SK-N-SH treated with all-trans-retinoic acid at 6 μM for 48 hours (cell line): ENCODE measurements around the gene LLGL2.

Experiments used
- ATAC-seq: fragments of 200-7000 bp; cut with Tn5 transposase; 3 replicates; pipeline ENCODE4 v1.9.1; 2020; ENCODE audit warnings: mild to moderate bottlenecking, moderate library complexity
- ARNTL ChIP-seq: fragments of 450-650 bp; formaldehyde crosslinking; IDR thresholded peaks from 2 replicates; pipeline ENCODE4 v1.5.0; 2020; ENCODE audit warnings: low read depth, mild to moderate bottlenecking, moderate library complexity, borderline replicate concordance
- BACH2 ChIP-seq: fragments of 250-450 bp; sonication (Bioruptor Pico); IDR thresholded peaks from 2 replicates; pipeline ENCODE4 v1.9.0; 2021; ENCODE audit warnings: mild to moderate bottlenecking, borderline replicate concordance
- ESRRG ChIP-seq: fragments of 250-450 bp; sonication (Bioruptor Pico); IDR thresholded peaks from 2 replicates; pipeline ENCODE4 v1.6.1; 2021; ENCODE audit warnings: mild to moderate bottlenecking
- GLIS3 ChIP-seq: fragments of 250-450 bp; sonication (Bioruptor Pico); IDR thresholded peaks from 2 replicates; pipeline ENCODE4 v1.5.0; 2020; ENCODE audit warnings: mild to moderate bottlenecking, moderate library complexity
- ISL1 ChIP-seq: fragments of 250-450 bp; sonication (Bioruptor Pico); IDR thresholded peaks from 2 replicates; pipeline ENCODE4 v2.1.2; 2022; ENCODE audit warnings: mild to moderate bottlenecking, moderate library complexity
- OSR1 ChIP-seq: fragments of 250-450 bp; sonication (Bioruptor Pico); IDR thresholded peaks from 2 replicates; pipeline ENCODE4 v1.8.0; 2022; ENCODE audit warnings: moderate library complexity, mild to moderate bottlenecking, inconsistent platforms
- PPARA ChIP-seq: fragments of 250-450 bp; sonication (Bioruptor Pico); IDR thresholded peaks from 2 replicates; pipeline ENCODE4 v1.5.0; 2020; ENCODE audit warnings: mild to moderate bottlenecking, borderline replicate concordance
- RARB ChIP-seq: fragments of 250-450 bp; sonication (Bioruptor Pico); IDR thresholded peaks from 2 replicates; pipeline ENCODE4 v1.8.0; 2021; ENCODE audit warnings: mild to moderate bottlenecking, moderate library complexity
- SNAI2 ChIP-seq: fragments of 250-450 bp; sonication (Bioruptor Pico); IDR thresholded peaks from 2 replicates; pipeline ENCODE4 v1.5.0; 2020; ENCODE audit warnings: mild to moderate bottlenecking, moderate library complexity
- TCF4 ChIP-seq: fragments of 250-450 bp; sonication (Bioruptor Pico); IDR thresholded peaks from 2 replicates; pipeline ENCODE4 v1.8.0; 2021; ENCODE audit warnings: mild to moderate bottlenecking, moderate library complexity, borderline replicate concordance
- ZC3H10 ChIP-seq: fragments of 250-450 bp; sonication (Bioruptor Pico); IDR thresholded peaks from 2 replicates; pipeline ENCODE4 v1.5.1; 2021; ENCODE audit warnings: mild to moderate bottlenecking, moderate library complexity
- ZFP30 ChIP-seq: fragments of 450-650 bp; formaldehyde crosslinking; IDR thresholded peaks from 2 replicates; pipeline ENCODE4 v1.5.0; 2022; ENCODE audit warnings: mild to moderate bottlenecking, moderate library complexity
- ZNF565 ChIP-seq: fragments of 450-650 bp; formaldehyde crosslinking; conservative IDR thresholded peaks from 2 replicates; pipeline ENCODE4 v1.5.0; 2020; ENCODE audit warnings: low read depth, mild to moderate bottlenecking, moderate library complexity
- ZNF70 ChIP-seq: fragments of 450-650 bp; formaldehyde crosslinking; IDR thresholded peaks from 2 replicates; pipeline ENCODE4 v1.5.0; 2020; ENCODE audit warnings: mild to moderate bottlenecking, moderate library complexity
- ZNF8 ChIP-seq: fragments of 450-650 bp; formaldehyde crosslinking; IDR thresholded peaks from 2 replicates; pipeline ENCODE4 v1.5.0; 2020; ENCODE audit warnings: mild to moderate bottlenecking, moderate library complexity
- TF ChIP-seq, protein P1 (sequence below): fragments of 250-450 bp; sonication (Bioruptor Pico); IDR thresholded peaks from 2 replicates; pipeline ENCODE4 v1.5.1; 2020; ENCODE audit warnings: low read depth, mild to moderate bottlenecking, moderate library complexity
- TF ChIP-seq, protein P2 (sequence below): fragments of 250-450 bp; sonication (Bioruptor Pico); IDR thresholded peaks from 2 replicates; pipeline ENCODE4 v1.8.0; 2020; ENCODE audit warnings: mild to moderate bottlenecking, moderate library complexity, borderline replicate concordance
- TF ChIP-seq, protein P3 (sequence below): fragments of 250-450 bp; sonication (Bioruptor Pico); IDR thresholded peaks from 2 replicates; pipeline ENCODE4 v1.5.0; 2020; ENCODE audit warnings: mild to moderate bottlenecking, moderate library complexity

Gene LLGL2

DNA sequence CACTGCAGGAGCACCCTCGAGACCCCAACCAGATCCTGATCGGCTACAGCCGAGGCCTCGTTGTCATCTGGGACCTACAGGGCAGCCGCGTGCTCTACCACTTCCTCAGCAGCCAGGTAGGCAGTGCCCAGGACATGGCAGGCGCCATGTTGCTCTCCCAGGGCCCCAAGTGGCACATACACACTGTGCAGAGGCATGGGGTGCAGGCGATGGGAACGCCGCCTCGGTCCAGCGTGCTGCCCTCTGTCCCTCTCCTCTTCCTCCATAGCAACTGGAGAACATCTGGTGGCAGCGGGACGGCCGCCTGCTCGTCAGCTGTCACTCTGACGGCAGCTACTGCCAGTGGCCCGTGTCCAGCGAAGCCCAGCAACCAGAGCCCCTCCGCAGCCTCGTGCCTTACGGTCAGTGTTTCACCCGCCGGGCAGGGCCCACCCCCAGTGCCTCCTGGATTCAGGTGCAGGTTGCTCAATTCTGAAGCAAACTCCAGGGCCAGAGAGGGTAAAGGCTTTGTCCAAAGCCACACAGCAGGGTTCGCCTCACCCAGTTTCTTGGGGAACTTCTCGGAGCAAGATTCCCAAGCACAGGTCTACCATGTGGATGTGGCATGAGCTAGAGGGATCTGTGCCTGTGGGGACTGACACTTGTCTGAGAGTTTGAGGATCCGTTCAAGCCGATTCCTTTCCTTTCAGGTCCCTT is 37.7 kb downstream of the LLGL2 start (continued):
- TF ChIP-seq OSR1 (CRISPR knock-in tag), result no peak
- TF ChIP-seq, protein P1, sequence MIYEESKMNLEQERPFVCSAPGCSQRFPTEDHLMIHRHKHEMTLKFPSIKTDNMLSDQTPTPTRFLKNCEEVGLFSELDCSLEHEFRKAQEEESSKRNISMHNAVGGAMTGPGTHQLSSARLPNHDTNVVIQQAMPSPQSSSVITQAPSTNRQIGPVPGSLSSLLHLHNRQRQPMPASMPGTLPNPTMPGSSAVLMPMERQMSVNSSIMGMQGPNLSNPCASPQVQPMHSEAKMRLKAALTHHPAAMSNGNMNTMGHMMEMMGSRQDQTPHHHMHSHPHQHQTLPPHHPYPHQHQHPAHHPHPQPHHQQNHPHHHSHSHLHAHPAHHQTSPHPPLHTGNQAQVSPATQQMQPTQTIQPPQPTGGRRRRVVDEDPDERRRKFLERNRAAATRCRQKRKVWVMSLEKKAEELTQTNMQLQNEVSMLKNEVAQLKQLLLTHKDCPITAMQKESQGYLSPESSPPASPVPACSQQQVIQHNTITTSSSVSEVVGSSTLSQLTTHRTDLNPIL (CRISPR knock-in tag), result no peak
- TF ChIP-seq TCF4 (CRISPR knock-in tag), result no peak
- no peak for TF ChIP-seq PPARA (CRISPR knock-in tag)
- TF ChIP-seq ZFP30 (CRISPR knock-in tag), result no peak
- TF ChIP-seq, protein P2, sequence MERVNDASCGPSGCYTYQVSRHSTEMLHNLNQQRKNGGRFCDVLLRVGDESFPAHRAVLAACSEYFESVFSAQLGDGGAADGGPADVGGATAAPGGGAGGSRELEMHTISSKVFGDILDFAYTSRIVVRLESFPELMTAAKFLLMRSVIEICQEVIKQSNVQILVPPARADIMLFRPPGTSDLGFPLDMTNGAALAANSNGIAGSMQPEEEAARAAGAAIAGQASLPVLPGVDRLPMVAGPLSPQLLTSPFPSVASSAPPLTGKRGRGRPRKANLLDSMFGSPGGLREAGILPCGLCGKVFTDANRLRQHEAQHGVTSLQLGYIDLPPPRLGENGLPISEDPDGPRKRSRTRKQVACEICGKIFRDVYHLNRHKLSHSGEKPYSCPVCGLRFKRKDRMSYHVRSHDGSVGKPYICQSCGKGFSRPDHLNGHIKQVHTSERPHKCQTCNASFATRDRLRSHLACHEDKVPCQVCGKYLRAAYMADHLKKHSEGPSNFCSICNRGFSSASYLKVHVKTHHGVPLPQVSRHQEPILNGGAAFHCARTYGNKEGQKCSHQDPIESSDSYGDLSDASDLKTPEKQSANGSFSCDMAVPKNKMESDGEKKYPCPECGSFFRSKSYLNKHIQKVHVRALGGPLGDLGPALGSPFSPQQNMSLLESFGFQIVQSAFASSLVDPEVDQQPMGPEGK, result no peak

DNA sequence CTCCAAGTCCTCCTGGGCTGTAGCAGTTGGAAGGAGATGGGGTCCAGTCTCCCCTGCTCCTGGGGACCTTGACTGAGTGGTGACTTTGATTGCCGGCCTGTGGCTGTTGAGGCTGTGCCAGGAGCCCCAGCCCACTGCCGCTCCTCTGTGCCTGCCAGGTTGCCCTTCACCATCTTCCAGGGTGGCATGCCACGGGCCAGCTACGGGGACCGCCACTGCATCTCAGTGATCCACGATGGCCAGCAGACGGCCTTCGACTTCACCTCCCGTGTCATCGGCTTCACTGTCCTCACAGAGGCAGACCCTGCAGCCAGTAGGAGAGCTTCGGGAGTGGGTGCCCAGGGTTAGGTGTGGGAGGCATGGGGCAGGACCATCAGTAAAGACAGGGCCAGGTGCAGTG is 38.7 kb downstream of the LLGL2 start:
- TF ChIP-seq ZNF565 (CRISPR knock-in tag) (no peak), ZFP30 (CRISPR knock-in tag) (no peak), TCF4 (CRISPR knock-in tag) (no peak), ESRRG (CRISPR knock-in tag) (no peak), BACH2 (no peak), GLIS3 (CRISPR knock-in tag) (no peak), SNAI2 (no peak), ZNF8 (CRISPR knock-in tag) (no peak), ZNF70 (no peak), ISL1 (CRISPR knock-in tag) (no peak), ZC3H10 (no peak), RARB (no peak), PPARA (CRISPR knock-in tag) (no peak)
- TF ChIP-seq, protein P3, sequence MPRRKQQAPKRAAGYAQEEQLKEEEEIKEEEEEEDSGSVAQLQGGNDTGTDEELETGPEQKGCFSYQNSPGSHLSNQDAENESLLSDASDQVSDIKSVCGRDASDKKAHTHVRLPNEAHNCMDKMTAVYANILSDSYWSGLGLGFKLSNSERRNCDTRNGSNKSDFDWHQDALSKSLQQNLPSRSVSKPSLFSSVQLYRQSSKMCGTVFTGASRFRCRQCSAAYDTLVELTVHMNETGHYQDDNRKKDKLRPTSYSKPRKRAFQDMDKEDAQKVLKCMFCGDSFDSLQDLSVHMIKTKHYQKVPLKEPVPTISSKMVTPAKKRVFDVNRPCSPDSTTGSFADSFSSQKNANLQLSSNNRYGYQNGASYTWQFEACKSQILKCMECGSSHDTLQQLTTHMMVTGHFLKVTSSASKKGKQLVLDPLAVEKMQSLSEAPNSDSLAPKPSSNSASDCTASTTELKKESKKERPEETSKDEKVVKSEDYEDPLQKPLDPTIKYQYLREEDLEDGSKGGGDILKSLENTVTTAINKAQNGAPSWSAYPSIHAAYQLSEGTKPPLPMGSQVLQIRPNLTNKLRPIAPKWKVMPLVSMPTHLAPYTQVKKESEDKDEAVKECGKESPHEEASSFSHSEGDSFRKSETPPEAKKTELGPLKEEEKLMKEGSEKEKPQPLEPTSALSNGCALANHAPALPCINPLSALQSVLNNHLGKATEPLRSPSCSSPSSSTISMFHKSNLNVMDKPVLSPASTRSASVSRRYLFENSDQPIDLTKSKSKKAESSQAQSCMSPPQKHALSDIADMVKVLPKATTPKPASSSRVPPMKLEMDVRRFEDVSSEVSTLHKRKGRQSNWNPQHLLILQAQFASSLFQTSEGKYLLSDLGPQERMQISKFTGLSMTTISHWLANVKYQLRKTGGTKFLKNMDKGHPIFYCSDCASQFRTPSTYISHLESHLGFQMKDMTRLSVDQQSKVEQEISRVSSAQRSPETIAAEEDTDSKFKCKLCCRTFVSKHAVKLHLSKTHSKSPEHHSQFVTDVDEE (CRISPR knock-in tag), result no peak
- TF ChIP-seq, protein P1 (CRISPR knock-in tag), result no peak
- TF ChIP-seq, protein P2, result no peak
- ATAC-seq, result no peak

DNA sequence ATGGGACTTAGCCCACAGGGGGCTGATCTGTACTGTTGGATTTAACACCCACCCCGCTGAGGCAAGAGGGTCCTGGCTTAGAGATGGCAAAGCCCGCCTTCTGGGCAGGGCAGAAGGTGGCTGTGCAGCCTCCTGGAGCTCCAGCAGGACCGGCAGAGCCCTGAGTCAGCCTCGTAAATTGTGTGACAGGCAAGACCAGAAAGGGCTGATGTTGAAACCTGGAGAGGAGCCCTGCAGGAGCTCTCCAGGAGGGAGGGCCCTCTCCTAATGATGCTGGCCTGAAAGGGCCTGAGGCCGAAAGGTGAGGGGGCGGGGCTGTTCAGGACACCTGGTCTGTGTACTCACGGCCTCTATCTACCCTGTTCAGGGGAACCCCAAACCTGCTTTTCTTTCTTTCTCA is 39.6 kb downstream of the LLGL2 start:
- peak; percentile 20; the same call in 2 of the 3 replicates for ATAC-seq
- TF ChIP-seq OSR1 (CRISPR knock-in tag), result no peak
- no peak for TF ChIP-seq ZNF70
- TF ChIP-seq ZC3H10, result no peak
- no peak for TF ChIP-seq GLIS3 (CRISPR knock-in tag)
- TF ChIP-seq, protein P2, result no peak
- no peak for TF ChIP-seq ZNF565 (CRISPR knock-in tag)
- no peak for TF ChIP-seq ISL1 (CRISPR knock-in tag)
- no peak for TF ChIP-seq ARNTL (CRISPR knock-in tag)
